ELF-1 (cell line): ENCODE data around the gene ZNF630.
"Not testable (repeated sequence)": the region's sequence is repeated elsewhere in the genome, so short reads cannot be mapped to it uniquely, and the experiment has no call there.

Source experiments
- DNase-seq: peaks from one replicate; pipeline ENCODE4 v3.0.0-alpha.2; 2016; ENCODE audit warnings: low read depth, low spot score

ZNF630 gene

GRCh38 chrX:48071064-48071985 lies at the start of gene ZNF630:
ZNF630 (minus strand) TSS chrX:48071640; CDS start chrX:48066886, 4,754 bp downstream.
- peak; percentile 95 for DNase-seq

GRCh38 chrX:48107717-48108116 lies 36.3 kb upstream of the ZNF630 start:
- DNase-seq = no peak

- DNase-seq = no peak
Measured at GRCh38 chrX:48102874-48103374, 31.5 kb upstream of the ZNF630 start.

- no peak for DNase-seq
Measured at GRCh38 chrX:48101443-48101842, 30.0 kb upstream of the ZNF630 start.

GRCh38 chrX:48092558-48092957 lies 21.1 kb upstream of the ZNF630 start:
- not testable (repeated sequence) for DNase-seq

- no peak for DNase-seq
Measured at GRCh38 chrX:48090123-48090522, 18.7 kb upstream of the ZNF630 start.

GRCh38 chrX:48086082-48086481 lies 14.6 kb upstream of the ZNF630 start:
- DNase-seq = no peak

- DNase-seq = peak; percentile 13
Measured at GRCh38 chrX:48083706-48084105, 12.3 kb upstream of the ZNF630 start.

- DNase-seq = peak; percentile 81
Measured at GRCh38 chrX:48083212-48083611, 11.8 kb upstream of the ZNF630 start.

- DNase-seq = no peak
Measured at GRCh38 chrX:48076343-48076742, 4.9 kb upstream of the ZNF630 start.

GRCh38 chrX:48071986-48072605 lies 656 bp upstream of the ZNF630 start:
- no peak for DNase-seq

GRCh38 chrX:48068096-48068887 lies 3.1 kb downstream of the ZNF630 start:
- DNase-seq = no peak

GRCh38 chrX:48064261-48064660 lies 7.2 kb downstream of the ZNF630 start:
- DNase-seq = peak; percentile 6

- no peak for DNase-seq
Measured at GRCh38 chrX:48059296-48059639, 12.2 kb downstream of the ZNF630 start.

GRCh38 chrX:48058621-48059295 lies 12.7 kb downstream of the ZNF630 start:
- no peak for DNase-seq

- no peak for DNase-seq
Measured at GRCh38 chrX:48046846-48047245, 24.6 kb downstream of the ZNF630 start.

GRCh38 chrX:48045410-48046311 lies 25.8 kb downstream of the ZNF630 start:
- peak; percentile 66 for DNase-seq

- DNase-seq = peak; percentile 50
Measured at GRCh38 chrX:48043056-48043455, 28.4 kb downstream of the ZNF630 start.

GRCh38 chrX:48035891-48036290 lies 35.5 kb downstream of the ZNF630 start:
- DNase-seq = peak; percentile 34

GRCh38 chrX:48030641-48031173 lies 40.7 kb downstream of the ZNF630 start:
- not testable (repeated sequence) for DNase-seq
